B cell (primary cell): Measurements from ENCODE around the gene PLPP3. TPM values are rescaled to one million over a fixed set of nuclear protein-coding genes. Genes with fewer than 3 reads are reported as not detected.

ENCODE experiments used
- ATAC-seq: fragments of 200-7000 bp; cut with Tn5 transposase; one replicate; pipeline ENCODE4 v1.10.0; 2021; ENCODE audit warnings: low read depth, mild to moderate bottlenecking, moderate number of reproducible peaks, moderate library complexity
- CTCF ChIA-PET: fragments of 350-600 bp; sonication (Branson Sonifier 250); formaldehyde crosslinking; loops from one replicate; lab custom pipeline; 2021; ENCODE audit warnings: antibody characterized with exemption, inconsistent platforms; lab: Charles Lee
- POLR2A ChIA-PET: fragments of 350-600 bp; sonication (Branson Sonifier 250); formaldehyde crosslinking; loops from one replicate; lab custom pipeline; 2021; ENCODE audit warnings: antibody characterized with exemption; lab: Charles Lee
- DNase-seq: peaks from one replicate; pipeline ENCODE4 v3.0.0; 2013
- H2AFZ ChIP-seq: 2 replicates; pipeline ENCODE4 v1.6.1; 2012; ENCODE audit warnings: mild to moderate bottlenecking, low read depth, low read length; ENCODE audit not compliant: insufficient read depth, poor library complexity, severe bottlenecking
- H3K27ac ChIP-seq, 2 donors: 1 replicate in 1 of 2; 2 replicates in 1 of 2; pipeline ENCODE4 v1.5.1; 2012 to 2013; ENCODE audit warnings: low read length in 2 of 2, mild to moderate bottlenecking in 2 of 2, moderate library complexity in 1 of 2
- H3K27me3 ChIP-seq, 4 experiments: fragments of 200-600 bp in 1 of 4; sonication (generic) in 1 of 4; replicated peaks in 1 of 4; 1 replicate in 2 of 4; 2 replicates in 2 of 4; pipeline versions ENCODE4 v1.6.1 to v1.7.0; 2013 to 2016; ENCODE audit warnings: low read length in 3 of 4, mild to moderate bottlenecking in 2 of 4, mixed read lengths in 1 of 4, moderate library complexity in 1 of 4; ENCODE audit not compliant: insufficient read depth in 4 of 4, control insufficient read depth in 3 of 4; ENCODE audit errors: control extremely low read depth in 1 of 4
- H3K36me3 ChIP-seq, 2 experiments: replicated peaks in 1 of 2; 1 replicate in 1 of 2; 2 replicates in 1 of 2; pipeline versions ENCODE4 v1.6.1 to v1.7.1; 2013; ENCODE audit warnings: low read length in 1 of 2; ENCODE audit not compliant: insufficient read depth in 2 of 2, control insufficient read depth in 1 of 2; ENCODE audit errors: control extremely low read depth in 1 of 2, extremely low read depth in 1 of 2
- H3K4me1 ChIP-seq, 2 donors: fragments of 200-600 bp in 1 of 2; sonication (generic) in 1 of 2; 1 replicate in 1 of 2; 2 replicates in 1 of 2; pipeline versions ENCODE4 v1.5.1 to v1.6.1; 2013 to 2017; ENCODE audit warnings: low read length in 2 of 2; ENCODE audit not compliant: control insufficient read depth in 2 of 2, insufficient read depth in 2 of 2
- H3K4me2 ChIP-seq: replicated peaks from 2 replicates; pipeline ENCODE3; 2012; ENCODE audit warnings: mild to moderate bottlenecking, low read depth, low read length; ENCODE audit not compliant: poor library complexity, severe bottlenecking
- H3K4me3 ChIP-seq, 5 experiments: fragments of 200-600 bp in 1 of 5; sonication (generic) in 1 of 5; 1 replicate in 3 of 5; 2 replicates in 2 of 5; pipeline versions ENCODE4 v1.5.1 to v1.7.0; 2011 to 2016; ENCODE audit warnings: low read length in 4 of 5, mild to moderate bottlenecking in 4 of 5, low read depth in 2 of 5, control low read depth in 1 of 5, moderate library complexity in 1 of 5; ENCODE audit not compliant: insufficient read depth in 1 of 5; ENCODE audit errors: control extremely low read depth in 1 of 5, extremely low read depth in 1 of 5
- H3K79me2 ChIP-seq: fragments of 200-600 bp; sonication (generic); one replicate; pipeline ENCODE4 v1.6.0; 2016; ENCODE audit warnings: low read length; ENCODE audit not compliant: control insufficient read depth, insufficient read depth
- H3K9ac ChIP-seq: fragments of 200-600 bp; sonication (generic); 2 replicates; pipeline ENCODE4 v1.6.1; 2017; ENCODE audit warnings: mild to moderate bottlenecking, low read length, moderate library complexity
- H3K9me3 ChIP-seq, 3 donors: one replicate each; pipeline versions ENCODE4 v1.6.1 to v1.7.1; 2013; ENCODE audit warnings: low read length in 2 of 3; ENCODE audit not compliant: control insufficient read depth in 2 of 3, insufficient read depth in 1 of 3; ENCODE audit errors: control extremely low read depth in 1 of 3
- H4K20me1 ChIP-seq: 2 replicates; pipeline ENCODE4 v1.6.0; 2012; ENCODE audit warnings: mild to moderate bottlenecking, low read length; ENCODE audit not compliant: insufficient read depth, control insufficient read depth, poor library complexity, severe bottlenecking
- H3K27ac Mint-ChIP-seq: one replicate; pipeline ENCODE4 v1.8.0; 2021; ENCODE audit warnings: mixed read lengths
- H3K27me3 Mint-ChIP-seq: one replicate; pipeline ENCODE4 v1.8.0; 2021; ENCODE audit warnings: mixed read lengths
- H3K4me1 Mint-ChIP-seq: one replicate; pipeline ENCODE4 v1.8.0; 2021; ENCODE audit warnings: mixed read lengths
- H3K4me3 Mint-ChIP-seq: one replicate; pipeline ENCODE4 v1.8.0; 2021; ENCODE audit warnings: mixed read lengths
- H3K9me3 Mint-ChIP-seq: one replicate; pipeline ENCODE4 v1.8.0; 2022; ENCODE audit warnings: mixed read lengths; ENCODE audit not compliant: insufficient read depth
- CTCF ChIP-seq: fragments of 200-600 bp; IDR thresholded peaks from one replicate; pipeline ENCODE4 v1.8.0; 2022; ENCODE audit warnings: antibody characterized with exemption, mild to moderate bottlenecking
- EZH2 ChIP-seq: IDR thresholded peaks from 2 replicates; pipeline ENCODE4 v1.6.1; 2012; ENCODE audit warnings: borderline replicate concordance, low read depth, mild to moderate bottlenecking, moderate library complexity, low read length; ENCODE audit not compliant: insufficient read depth, poor library complexity, severe bottlenecking
- WGBS: methylation state at CpG from one replicate; pipeline ENCODE4 v1.1.5; 2013; ENCODE audit warnings: missing lambda C conversion rate; ENCODE audit not compliant: insufficient coverage; 5-methylcytosine and 5-hydroxymethylcytosine counted together
- intact Hi-C: fragments of 100-400 bp; cut with micrococcal nuclease; formaldehyde crosslinking; loops from one replicate; pipeline ENCODE4 v1.10.0; 2022
- polyA plus RNA-seq: library from polyadenylated mRNA; depleted of rRNA; stranded (reverse); fragments of >200 nt; gene quantifications from 2 replicates; pipeline ENCODE4 v1.2.3, GENCODE V29; 2012
- total RNA-seq, 2 donors: library from RNA; stranded (reverse); fragments of 120-200 nt in 1 of 2; gene quantifications; 1 replicate in 1 of 2; 2 replicates in 1 of 2; pipeline versions ENCODE4 v1.2.3 to v1.2.4, GENCODE V29; 2013 to 2022

Gene PLPP3
- total and polyA plus RNA-seq, 2 donors (not counting 1 experiment from before 2014, with no cell fraction given), result 1.8 to 2.9 TPM

GRCh38 chr1:56548571-56548970, 30.8 kb downstream of the PLPP3 start:
- no peak overlapping the region for H3K27ac Mint-ChIP-seq

DNA sequence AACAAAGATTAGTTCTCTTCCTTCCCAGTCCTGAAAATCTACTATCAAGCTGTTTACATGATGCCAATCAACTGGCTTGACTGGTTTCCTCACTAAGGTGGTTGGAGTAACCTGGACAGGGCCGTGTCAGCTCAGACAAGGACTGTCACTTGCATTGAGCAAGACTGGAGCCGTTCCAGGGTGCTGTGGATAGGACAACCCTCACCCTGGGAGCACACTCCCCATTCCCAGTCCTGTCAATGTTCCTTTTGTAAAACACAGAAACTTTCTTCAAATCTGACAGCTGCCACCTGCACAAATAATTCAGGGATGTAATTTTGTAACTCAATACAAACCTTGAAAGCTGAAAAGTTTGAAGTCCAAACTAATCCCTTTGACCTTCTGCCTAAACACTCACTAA, 31.4 kb downstream of the PLPP3 start:
- CTCF ChIA-PET, result no interaction called here

More at GRCh38 chr1:56548571-56548970, 30.8 kb downstream of the PLPP3 start:
- POLR2A ChIA-PET, result no interaction called here
- no peak overlapping the region for H3K4me3 ChIP-seq
- ATAC-seq, result no peak
- peaks cover 3% of the 10 kb centered on the region for H3K4me1 Mint-ChIP-seq
- no peak for DNase-seq
- no peaks in the 10 kb centered on the region for H3K27me3 ChIP-seq
- H3K4me1 ChIP-seq, result no peaks in the 10 kb centered on the region
- no peak overlapping the region for H3K4me3 Mint-ChIP-seq
- no peak overlapping the region for H2AFZ ChIP-seq
- H3K36me3 ChIP-seq, result no peaks in the 10 kb centered on the region
- TF ChIP-seq EZH2 (no peak), CTCF (no peak)
- H3K9me3 Mint-ChIP-seq, result no peaks in the 10 kb centered on the region
- no peak overlapping the region for H3K27ac ChIP-seq
- no peak overlapping the region for H3K9ac ChIP-seq
- H3K4me2 ChIP-seq, result no peak overlapping the region
- no peaks in the 10 kb centered on the region for H3K9me3 ChIP-seq
- CTCF ChIA-PET, result no interaction called here
- no peaks in the 10 kb centered on the region for H4K20me1 ChIP-seq
- H3K27me3 Mint-ChIP-seq, result no peaks in the 10 kb centered on the region
- intact Hi-C loops, result no loop called here
- H3K79me2 ChIP-seq, result peaks cover 6% of the 10 kb centered on the region

More for the DNA sequence above, 31.4 kb downstream of the PLPP3 start:
- no peaks in the 10 kb centered on the region for H3K27me3 ChIP-seq
- POLR2A ChIA-PET, result no interaction called here
- WGBS, result 100% methylated on average over 2 of the region's 2 CpGs
- ATAC-seq (no peak), DNase-seq (no peak)
- H3K4me3 ChIP-seq, result no peak overlapping the region
- H3K27ac ChIP-seq, result no peak overlapping the region
- intact Hi-C loops, result no loop called here
- Mint-ChIP-seq H3K4me1 (peaks cover 3% of the 10 kb centered on the region), H3K4me3 (no peak overlapping the region), H3K9me3 (no peaks in the 10 kb centered on the region), H3K27me3 (no peaks in the 10 kb centered on the region), H3K27ac (no peak overlapping the region)
- H3K9me3 ChIP-seq, result no peaks in the 10 kb centered on the region
- no peak overlapping the region for H3K4me2 ChIP-seq
- no peak overlapping the region for H3K9ac ChIP-seq
- TF ChIP-seq CTCF (no peak), EZH2 (no peak)
- no peaks in the 10 kb centered on the region for H3K4me1 ChIP-seq
- peaks cover 2% of the 10 kb centered on the region for H3K79me2 ChIP-seq
- H2AFZ ChIP-seq, result no peak overlapping the region
- no peaks in the 10 kb centered on the region for H3K36me3 ChIP-seq
- no peaks in the 10 kb centered on the region for H4K20me1 ChIP-seq
